ENCODE data around the gene PGF.

- TF ChIP-seq POLR2AphosphoS5 (IDR thresholded peaks at IDR 0.05; ENCODE audit: borderline replicate concordance, low read depth, low read length), result no peak
- TF ChIP-seq EZH2 (IDR thresholded peaks at IDR 0.05), result no peak
- TF ChIP-seq FOXP2 (optimal IDR thresholded peaks at IDR 0.05; ENCODE audit: control extremely low read depth, extremely low read length, insufficient read depth), result no peak
Observed at GRCh38 chr14:74913393-74913910, 41.9 kb downstream of the PGF start.

All from SK-N-MC (cell line).